LNCaP clone FGC (cell line): ENCODE results near the gene TUG1.

ENCODE experiments used
- DNase-seq: peaks from one replicate; pipeline ENCODE4 v3.0.0-alpha.2; 2011; ENCODE audit warnings: low read depth
- H3K4me3 ChIP-seq: 2 replicates; pipeline ENCODE4 v1.5.1; 2011; ENCODE audit warnings: mild to moderate bottlenecking, low read depth, low read length, control low read depth
- TF ChIP-seq, protein P1 (sequence below): IDR thresholded peaks from 2 replicates; pipeline ENCODE4 v1.5.1; 2012; ENCODE audit warnings: mild to moderate bottlenecking; ENCODE audit not compliant: control insufficient read depth, insufficient read depth; ENCODE audit errors: extremely low read depth

TUG1 gene

DNA sequence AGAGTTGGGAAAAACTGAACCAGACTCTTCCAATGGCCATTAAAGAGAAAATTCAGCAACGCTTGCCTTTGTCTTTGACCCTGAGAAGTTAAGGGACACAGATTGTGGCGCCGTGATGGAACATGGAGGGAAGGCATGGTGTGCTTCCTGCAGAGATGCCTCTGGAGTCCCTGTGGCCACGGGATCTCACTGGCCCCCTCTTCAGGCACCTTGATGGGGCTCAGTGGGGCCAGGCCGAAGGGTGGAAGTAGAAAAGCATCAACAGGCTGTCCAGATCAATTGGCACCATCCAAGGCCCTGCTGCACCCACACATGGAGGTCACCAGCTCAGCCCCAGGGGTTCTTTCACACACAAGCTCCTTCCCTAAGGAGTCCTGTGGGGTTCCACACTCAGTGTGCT, 43.4 kb upstream of the TUG1 start:
- TF ChIP-seq, protein P1, sequence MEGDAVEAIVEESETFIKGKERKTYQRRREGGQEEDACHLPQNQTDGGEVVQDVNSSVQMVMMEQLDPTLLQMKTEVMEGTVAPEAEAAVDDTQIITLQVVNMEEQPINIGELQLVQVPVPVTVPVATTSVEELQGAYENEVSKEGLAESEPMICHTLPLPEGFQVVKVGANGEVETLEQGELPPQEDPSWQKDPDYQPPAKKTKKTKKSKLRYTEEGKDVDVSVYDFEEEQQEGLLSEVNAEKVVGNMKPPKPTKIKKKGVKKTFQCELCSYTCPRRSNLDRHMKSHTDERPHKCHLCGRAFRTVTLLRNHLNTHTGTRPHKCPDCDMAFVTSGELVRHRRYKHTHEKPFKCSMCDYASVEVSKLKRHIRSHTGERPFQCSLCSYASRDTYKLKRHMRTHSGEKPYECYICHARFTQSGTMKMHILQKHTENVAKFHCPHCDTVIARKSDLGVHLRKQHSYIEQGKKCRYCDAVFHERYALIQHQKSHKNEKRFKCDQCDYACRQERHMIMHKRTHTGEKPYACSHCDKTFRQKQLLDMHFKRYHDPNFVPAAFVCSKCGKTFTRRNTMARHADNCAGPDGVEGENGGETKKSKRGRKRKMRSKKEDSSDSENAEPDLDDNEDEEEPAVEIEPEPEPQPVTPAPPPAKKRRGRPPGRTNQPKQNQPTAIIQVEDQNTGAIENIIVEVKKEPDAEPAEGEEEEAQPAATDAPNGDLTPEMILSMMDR, result no peak
- DNase-seq, result no peak
- no peak overlapping the region for H3K4me3 ChIP-seq

GRCh38 chr22:30926706-30927105, 42.4 kb upstream of the TUG1 start:
- no peak for DNase-seq
- no peak overlapping the region for H3K4me3 ChIP-seq
- TF ChIP-seq, protein P1, result no peak

DNA sequence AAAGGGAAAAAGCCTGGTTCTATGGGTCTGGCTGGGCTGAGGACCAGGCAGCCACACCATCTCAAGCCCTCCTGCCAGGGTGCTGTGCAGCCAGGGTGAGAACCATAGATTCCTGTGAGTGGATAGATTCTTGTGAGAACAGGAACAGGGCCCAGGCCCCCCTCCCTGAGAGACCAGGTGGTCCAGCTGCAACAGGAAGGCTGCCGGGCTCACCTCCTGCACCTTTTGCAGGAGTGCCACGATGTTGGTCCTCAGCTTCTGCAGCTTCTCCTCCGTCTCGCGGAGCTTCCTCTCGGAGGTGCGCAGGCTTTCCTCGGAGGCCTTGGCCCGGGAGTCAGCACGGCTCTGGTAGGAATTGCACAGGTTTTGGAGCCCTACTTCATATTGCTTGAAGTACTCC, 41.3 kb upstream of the TUG1 start:
- H3K4me3 ChIP-seq, result no peak overlapping the region
- DNase-seq, result no peak
- TF ChIP-seq, protein P1, result no peak

- H3K4me3 ChIP-seq, result no peak overlapping the region
- no peak for DNase-seq
- TF ChIP-seq, protein P1, result no peak
Measured at GRCh38 chr22:30928401-30928800, 40.7 kb upstream of the TUG1 start.

- TF ChIP-seq, protein P1, result no peak
- no peak for DNase-seq
- no peak overlapping the region for H3K4me3 ChIP-seq
Measured at GRCh38 chr22:30930228-30930627, 38.8 kb upstream of the TUG1 start.

GRCh38 chr22:30931541-30932300, 37.3 kb upstream of the TUG1 start:
- no peak for DNase-seq
- TF ChIP-seq, protein P1, result no peak
- no peak overlapping the region for H3K4me3 ChIP-seq

DNA sequence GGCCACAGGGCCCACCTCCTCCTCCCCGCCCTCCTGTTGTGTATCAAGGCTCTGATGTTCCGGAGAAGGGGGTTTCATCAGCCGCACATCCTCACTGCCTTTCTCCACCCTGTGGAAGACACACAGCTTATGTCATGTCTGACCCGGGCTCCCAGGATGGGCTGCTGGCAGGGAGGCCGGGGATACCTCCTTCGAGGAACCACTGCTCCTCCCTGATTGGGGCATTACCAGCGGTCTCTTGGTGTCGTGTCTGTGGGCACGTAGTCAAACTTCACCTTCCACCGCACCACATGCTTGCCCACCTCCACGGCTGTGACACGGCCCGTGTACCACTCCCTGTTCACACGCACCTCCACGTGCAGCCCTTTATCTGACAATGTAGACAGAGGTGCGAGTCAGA, 36.4 kb upstream of the TUG1 start:
- DNase-seq, result no peak
- H3K4me3 ChIP-seq, result no peak overlapping the region
- TF ChIP-seq, protein P1, result no peak
